NCI-H446 treated with DMSO at 0.1 percent for 48 hours (cell line): ENCODE measurements around the gene TFAP2C.
"Not testable (repeated sequence)": the region's sequence is repeated elsewhere in the genome, so short reads cannot be mapped to it uniquely, and the experiment has no call there.

ENCODE experiments used
- DNase-seq: peaks from one replicate; lab custom pipeline; 2025; lab: John Stamatoyannopoulos, UW

TFAP2C gene

GRCh38 chr20:56653211-56653610 lies 24.1 kb downstream of the TFAP2C start:
- DNase-seq = no peak

DNA sequence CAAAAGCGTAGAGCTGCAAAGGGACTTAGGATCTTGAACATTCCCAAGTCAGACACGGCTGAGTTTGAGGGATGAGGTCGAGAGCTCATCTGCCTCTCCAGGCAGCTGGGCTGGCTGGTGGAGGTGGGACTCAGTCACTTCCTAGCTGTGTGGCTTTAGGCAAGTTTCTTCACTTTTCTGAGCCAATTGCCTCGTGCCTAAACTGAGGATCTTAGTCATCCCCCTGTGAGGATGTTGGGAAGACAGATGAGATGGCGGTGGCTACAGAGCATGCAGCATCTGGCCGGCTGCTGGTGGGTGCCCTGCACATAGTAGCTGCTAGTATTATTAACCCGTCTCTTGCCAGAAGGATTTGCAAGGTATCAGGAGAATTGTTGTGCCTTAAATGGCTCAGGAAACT lies 27.5 kb downstream of the TFAP2C start:
- DNase-seq = no peak

DNA sequence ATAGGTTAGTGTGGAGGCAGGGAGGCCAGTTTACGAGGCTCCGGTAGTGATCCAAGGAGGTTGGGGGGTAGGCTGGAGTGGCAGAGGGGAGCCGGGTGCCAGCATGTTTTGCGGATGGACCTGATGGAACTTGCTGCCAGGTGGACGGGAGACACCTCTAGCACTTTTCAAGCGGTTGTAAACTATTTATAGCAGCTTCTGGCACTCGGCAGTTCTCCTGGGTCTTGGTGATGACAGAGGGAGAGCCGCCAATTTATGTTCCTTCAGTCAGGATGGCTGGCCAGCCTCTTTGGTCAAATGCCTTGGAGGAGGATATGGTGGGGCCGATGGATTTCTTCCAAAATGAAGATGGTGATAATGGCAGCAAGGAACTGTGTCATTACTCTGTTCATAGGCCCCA lies 28.8 kb downstream of the TFAP2C start:
- DNase-seq = no peak

GRCh38 chr20:56658341-56658947 lies 29.3 kb downstream of the TFAP2C start:
- not testable (repeated sequence) for DNase-seq

GRCh38 chr20:56663660-56664059 lies 34.6 kb downstream of the TFAP2C start:
- DNase-seq = no peak

- no peak for DNase-seq
These were observed 35.7 kb downstream of the TFAP2C start for GRCh38 chr20:56664796-56665195.

- DNase-seq = no peak
These were observed 36.7 kb downstream of the TFAP2C start for GRCh38 chr20:56665806-56666205.

DNA sequence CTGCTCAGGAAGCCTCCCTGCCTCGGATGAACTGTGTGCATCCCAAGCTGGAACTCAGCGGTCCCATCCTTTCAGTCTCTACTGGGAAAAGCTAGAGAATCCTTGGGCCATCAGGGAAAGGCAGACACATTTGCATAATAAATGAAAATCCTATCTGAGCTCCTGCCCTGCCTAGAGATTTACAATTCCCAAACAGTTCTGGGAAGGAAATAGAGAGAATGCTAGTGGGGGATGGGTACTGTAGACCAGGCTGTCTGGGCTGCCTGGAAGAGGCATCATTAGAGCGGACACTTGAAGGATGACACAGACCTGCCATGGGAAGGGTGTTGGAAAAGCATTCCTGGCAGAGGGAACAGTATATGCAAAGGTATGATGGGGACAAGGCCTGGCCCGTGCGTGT lies 44.3 kb downstream of the TFAP2C start:
- DNase-seq = no peak

DNA sequence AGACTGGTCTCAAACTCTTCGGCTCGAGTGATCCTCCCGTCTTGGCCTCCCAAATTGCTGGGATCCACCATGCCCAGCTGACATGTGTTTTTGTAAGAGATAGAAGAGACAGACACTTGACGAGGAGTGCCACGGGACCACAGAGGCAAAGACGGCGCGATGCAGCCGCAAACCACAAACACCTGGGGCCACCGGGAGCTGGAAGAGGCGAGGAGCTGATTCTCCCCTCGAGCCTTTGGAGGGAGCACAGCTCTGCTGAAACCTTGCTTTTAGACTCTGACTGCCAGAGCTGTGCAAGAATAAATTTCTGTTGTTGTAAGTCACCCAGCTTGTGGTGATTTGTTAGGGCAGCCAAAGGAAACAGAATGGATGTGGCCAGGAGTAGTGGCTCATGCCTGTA lies 46.9 kb downstream of the TFAP2C start:
- DNase-seq = no peak

GRCh38 chr20:56676679-56677078 lies 47.6 kb downstream of the TFAP2C start:
- no peak for DNase-seq

DNA sequence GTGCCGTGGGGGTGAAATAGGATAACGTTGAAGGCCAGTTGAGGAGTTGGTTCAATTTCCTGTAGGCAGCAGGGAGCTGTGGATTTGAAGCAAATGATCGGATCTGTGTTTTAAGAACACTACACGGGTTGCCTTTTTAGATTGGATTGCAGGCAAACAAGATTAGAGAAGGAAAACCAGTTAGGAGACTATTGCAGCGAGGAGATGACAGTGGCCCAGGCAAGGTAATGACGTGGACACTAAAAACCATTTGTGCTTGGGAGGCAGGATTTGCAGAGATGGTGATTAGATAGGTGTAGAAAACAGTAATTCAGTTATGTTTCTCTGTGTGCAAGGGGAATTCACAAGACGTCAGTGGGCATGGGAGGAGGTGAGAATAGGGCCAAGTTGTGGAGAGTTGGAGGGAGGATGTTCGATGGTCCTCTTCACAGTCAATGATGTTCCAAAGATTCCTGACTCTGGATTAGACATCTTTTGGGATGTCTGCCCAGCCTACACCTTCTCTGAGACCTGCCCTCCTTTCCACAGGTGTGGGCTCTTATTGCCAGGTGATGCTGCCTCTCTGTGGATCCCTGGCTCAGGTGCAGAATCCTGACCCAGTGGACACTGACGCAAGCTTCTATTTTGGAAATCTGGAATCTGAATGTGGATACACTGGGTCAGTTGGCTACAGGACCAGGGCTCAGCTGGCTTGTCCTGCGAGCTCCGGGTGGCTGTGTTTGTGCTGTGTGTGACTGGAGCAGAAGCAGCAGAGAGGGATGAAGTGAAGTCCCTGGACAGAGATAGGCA lies 54.2 kb downstream of the TFAP2C start:
- no peak for DNase-seq

- no peak for DNase-seq
These were observed 56.8 kb downstream of the TFAP2C start for GRCh38 chr20:56685879-56686278.

DNA sequence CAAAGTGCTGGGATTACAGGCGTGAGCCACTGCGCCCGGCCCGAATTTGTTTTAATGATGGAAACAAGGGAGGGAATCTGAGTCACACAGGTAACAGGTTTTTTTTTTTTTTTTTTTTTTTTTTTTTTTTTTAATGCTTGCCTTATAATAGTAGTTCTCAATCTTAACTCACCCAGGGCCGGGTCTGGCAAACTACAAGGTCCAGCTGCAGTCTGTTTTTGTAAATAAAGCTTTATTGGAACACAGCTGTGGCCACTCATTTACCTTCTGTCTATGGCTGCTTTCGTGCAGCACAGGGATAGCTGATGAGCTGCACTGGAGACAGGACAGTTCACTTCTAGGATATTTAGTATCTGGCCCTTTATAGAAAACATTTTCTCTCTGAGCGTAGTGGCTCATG lies 58.0 kb downstream of the TFAP2C start:
- no peak for DNase-seq

GRCh38 chr20:56688106-56688505 lies 59.0 kb downstream of the TFAP2C start:
- no peak for DNase-seq
